RPMI7951 (cell line): ENCODE results near the gene WLS. TPM values are rescaled to one million over a fixed set of nuclear protein-coding genes. Genes with fewer than 3 reads are reported as not detected.
A peak's percentile ranks its signal among the peaks of the same experiment; 100 is the strongest.
"Not testable (repeated sequence)": the region's sequence is repeated elsewhere in the genome, so short reads cannot be mapped to it uniquely, and the experiment has no call there.

ENCODE experiments used
- DNase-seq: peaks from one replicate; pipeline ENCODE4 v3.0.0-alpha.2; 2012; ENCODE audit warnings: low read depth
- total RNA-seq: library from RNA; depleted of rRNA; stranded (reverse); fragments of >200 nt; shearing (Covaris generic); gene quantifications from 2 replicates; pipeline ENCODE4 v1.2.3, GENCODE V29; 2014; rRNA removed

WLS gene
- 51.6 and 77.6 TPM in 2 replicates for total RNA-seq

DNA sequence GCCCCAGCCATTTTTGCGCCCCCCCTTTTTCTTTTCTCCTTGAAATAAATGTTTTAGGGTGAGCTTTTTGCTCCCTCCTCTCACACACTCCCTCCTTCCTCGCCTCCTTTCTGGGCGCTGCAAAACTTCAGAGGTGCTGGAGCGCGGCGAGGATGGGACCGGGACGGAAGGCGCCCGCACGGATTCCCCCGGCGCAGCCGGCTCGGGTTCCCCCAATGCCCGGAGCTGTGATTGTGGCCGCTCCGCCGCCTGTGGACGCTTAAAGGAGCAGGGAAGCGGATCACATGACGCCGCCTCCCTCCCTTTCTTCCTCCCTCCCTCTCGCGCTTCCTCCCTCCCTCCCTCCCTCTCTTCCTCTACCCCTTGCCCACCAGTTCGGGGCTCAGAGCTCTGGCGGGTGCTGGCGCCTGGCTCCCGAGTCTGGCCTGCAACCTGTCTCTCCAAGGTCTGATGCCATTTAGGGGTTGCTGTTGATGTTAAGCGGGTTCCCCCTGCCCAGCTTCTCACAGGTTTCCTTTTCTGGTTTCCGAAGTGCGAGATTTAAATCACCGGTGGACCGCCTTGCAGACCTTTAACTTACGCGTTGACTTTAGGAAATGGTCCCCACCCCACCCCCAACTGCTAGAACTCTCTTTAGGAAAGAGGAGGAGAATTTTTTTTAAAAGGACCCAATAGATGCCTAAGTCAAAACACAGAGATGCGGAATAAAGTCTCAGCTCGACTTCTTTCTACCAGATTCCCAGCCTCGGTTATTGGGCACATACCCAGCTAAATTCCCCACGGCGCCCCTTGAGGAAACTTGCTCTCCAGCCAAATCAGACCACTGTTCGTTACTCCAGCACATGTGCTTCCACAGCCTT is at the start of gene WLS:
TSS of gene WLS (minus strand) at position 235 of the 860 bp plus-strand sequence. CDS start at position 11, 224 bp downstream.
- peak; percentile 85 for DNase-seq

GRCh38 chr1:68280286-68280685 is 48.0 kb upstream of the WLS start:
- no peak for DNase-seq

- no peak for DNase-seq
Observed at GRCh38 chr1:68279846-68280245, 47.5 kb upstream of the WLS start.

DNA sequence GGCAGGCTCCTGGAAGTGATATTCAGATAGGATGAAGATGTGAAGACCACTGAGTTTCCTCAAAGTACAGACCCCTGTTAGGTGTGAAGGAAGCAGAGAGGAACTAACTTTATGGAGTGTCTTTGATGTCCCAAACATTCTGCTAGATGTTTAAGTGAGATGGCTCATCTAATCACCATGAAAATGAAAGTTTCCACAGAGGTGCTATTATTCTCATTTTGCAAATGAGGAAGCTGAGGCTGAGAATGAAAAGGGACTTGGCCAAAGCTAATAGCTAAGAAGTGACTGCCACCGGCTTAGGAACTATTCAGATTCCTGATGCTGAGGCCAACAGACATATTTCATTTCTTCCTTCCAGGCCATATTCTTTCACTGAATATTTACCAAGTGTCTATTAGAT is 45.9 kb upstream of the WLS start:
- no peak for DNase-seq

DNA sequence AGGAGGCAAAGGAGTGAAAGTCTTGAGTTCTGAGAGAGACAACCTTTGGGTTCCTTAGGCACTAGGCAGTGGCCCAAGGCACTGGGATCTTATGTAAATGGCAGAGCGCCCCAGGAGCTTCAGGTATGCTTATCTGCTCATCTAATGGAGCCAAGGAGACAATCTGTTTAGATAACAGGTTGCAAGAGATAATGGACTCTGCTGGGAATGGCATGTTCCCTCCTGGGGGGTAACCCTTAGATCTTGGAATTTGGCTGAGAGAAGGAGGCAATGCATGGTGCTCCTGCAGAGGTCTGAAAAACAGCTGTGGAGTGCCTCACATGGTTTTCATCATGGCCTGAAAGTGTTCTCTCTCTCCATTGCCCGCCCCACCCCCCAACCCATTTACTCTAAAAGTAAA is 44.1 kb upstream of the WLS start:
- DNase-seq: no peak

DNA sequence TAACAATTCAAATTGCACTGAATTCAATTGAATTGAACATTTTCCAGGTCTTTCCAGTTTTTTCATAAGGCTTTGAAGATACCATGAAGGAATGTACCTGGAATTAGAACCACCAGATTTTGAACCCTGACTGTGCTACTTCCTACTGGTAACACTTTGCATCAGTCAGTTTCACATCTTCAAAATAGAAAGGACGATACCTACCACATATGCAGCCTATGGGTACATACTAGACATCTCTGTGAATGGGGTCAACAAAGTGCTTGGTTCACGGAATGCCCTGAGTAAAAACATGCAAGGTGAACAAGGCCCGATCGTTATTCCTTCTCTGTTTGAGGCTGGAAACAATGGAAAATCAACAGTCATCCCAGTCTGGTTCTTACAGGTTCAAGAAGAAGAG is 41.2 kb upstream of the WLS start:
- no peak for DNase-seq

- no peak for DNase-seq
Observed at GRCh38 chr1:68271596-68271995, 39.3 kb upstream of the WLS start.

- peak; percentile 10 for DNase-seq
Observed at GRCh38 chr1:68270951-68271350, 38.6 kb upstream of the WLS start.

- peak; percentile 38 for DNase-seq
Observed at GRCh38 chr1:68269637-68270430, 37.5 kb upstream of the WLS start.

- no peak for DNase-seq
Observed at GRCh38 chr1:68268896-68269483, 36.7 kb upstream of the WLS start.

DNA sequence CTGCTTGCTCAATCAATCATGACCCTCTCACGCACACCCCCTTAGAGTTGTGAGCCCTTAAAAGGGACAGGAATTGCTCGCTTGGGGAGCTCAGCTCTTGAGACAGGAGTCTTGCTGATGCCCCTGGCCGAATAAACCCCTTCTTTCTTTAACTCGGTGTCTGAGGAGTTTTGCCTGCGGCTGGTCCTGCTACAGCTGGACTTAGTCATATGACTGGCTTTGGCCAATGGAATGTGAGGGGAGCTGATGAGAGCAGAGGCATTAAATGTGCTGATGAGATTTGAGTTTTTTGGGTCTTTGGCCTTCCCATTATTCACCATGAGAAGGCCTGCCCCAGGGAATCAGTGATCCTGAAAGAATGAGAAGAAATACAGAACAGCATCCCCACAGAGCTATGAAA is 24.5 kb upstream of the WLS start:
- not testable (repeated sequence) for DNase-seq

GRCh38 chr1:68255301-68255700 is 23.0 kb upstream of the WLS start:
- DNase-seq: no peak

- DNase-seq: no peak
Observed at GRCh38 chr1:68254667-68255226, 22.4 kb upstream of the WLS start.

GRCh38 chr1:68237040-68237439 is 4.7 kb upstream of the WLS start:
- DNase-seq: no peak

GRCh38 chr1:68234094-68234493 is 1.8 kb upstream of the WLS start:
- no peak for DNase-seq

DNA sequence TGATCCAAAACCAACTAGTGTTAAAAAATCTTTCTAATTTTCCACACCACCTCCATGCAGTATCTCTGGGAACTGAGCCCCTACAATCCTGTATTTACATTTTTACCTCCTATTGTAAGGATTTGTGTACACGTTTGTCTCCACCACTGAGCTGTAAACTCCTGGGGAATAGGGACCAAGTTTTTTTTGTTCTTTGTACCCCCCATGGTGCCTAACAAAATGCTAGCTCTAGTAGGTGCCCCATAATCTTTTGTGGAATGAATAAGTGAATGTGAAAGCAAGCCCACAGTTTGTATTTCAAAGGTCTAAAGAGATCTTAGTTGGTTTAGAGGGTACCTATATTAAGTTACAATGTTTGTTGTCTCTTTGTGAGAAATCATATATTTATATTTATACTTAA is 879 bp upstream of the WLS start:
- no peak for DNase-seq

DNA sequence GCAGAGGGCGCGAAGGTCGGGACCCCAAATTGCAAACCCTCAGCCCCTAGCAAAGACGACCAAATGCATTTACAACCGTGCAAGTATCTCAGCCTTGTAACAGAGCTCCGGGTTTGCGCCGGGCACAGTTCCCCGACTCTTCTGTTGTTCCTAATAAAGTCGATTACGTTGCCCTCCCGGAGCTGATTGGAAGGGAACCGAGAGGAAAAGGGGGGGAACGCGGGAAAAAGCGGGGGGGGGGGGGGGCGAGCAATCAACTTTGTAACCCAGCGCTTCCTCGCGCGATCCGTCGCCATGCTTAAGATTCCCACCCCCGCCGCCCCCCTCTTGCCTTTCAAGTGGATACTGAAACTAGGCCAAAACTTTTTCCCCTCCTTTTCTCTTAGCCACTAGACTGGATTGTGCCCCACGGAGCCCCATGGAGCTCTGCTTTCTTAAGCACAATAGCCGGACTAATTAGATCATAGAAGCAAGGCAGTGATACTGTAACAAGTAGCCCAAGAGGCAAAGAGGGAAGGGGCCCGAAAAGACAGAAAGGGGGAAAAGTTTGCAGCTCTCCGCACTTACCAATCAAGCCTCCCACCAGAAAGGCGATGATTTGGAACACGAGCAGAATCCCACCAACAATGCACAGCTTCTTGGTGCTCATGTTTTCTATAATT is 565 bp downstream of the WLS start:
- peak; percentile 76 for DNase-seq

DNA sequence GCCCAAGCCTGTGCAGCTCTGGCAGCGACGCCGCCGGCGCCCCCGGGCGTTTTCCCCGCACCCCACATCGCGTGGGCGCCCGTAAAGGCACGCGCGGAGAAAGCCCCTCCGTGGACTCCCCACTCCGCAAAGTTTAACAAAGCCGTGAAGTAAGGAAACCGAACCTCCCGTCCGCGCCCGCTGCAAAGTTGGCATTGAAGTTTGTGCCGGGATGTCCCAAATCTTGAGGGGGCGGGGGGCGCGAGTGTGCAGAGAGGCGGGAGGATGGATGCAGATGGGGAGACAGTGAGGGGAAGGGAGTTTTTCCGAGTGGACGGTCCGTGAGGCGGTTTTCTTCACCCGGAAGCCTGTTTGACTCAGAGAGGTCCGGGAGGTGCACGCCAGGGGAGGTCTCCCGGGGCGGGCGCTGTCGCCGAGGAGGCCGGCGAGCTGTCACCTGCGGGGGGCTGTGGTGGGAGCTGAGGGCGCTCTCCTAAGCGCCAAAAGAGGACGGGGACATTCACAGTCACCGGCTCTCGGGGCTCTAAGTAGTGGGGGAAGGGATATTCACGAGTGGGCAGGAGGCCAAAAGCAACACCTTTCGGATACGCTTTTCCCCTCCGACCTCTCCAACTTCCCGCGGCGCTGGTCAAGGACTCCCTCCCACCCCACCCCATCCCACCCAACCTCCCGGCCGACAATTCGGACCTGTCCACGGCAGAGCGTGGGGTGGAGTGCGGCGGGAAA is 1.3 kb downstream of the WLS start:
- DNase-seq: peak; percentile 52

DNA sequence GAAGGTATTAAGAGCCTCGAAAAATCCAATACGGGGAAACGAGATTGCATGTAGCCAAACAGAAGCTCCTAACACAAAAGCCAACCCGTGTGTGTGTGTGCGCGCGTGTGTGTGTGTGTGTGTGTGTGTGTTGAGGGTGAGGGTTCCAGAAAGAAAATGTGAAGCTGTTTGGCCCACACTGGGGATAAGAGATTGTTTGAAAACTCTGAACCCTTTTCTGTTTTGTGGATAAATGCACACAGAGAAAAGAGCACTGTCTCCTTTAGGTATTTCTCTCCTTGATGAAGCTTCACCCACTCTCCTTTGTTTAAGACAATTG is 1.9 kb downstream of the WLS start:
- DNase-seq: peak; percentile 15

GRCh38 chr1:68229650-68230483 is 2.5 kb downstream of the WLS start:
- DNase-seq: no peak
